ENCODE measurements around the gene JMY.

- TF ChIP-seq CTCF (IDR thresholded peaks at IDR 0.05; ENCODE audit: low read length) (no peak), EZH2 (IDR thresholded peaks at IDR 0.05; ENCODE audit: borderline replicate concordance, low read length) (no peak)
Measured at GRCh38 chr5:79235634-79236361, at the start of gene JMY.
